ENCODE measurements around the gene PDGFC.

PDGFC gene

GRCh38 chr4:156824451-156825060 is 147.0 kb downstream of the PDGFC start:
- no peak for DNase-seq

- no peak for DNase-seq
These were observed 150.7 kb downstream of the PDGFC start for GRCh38 chr4:156820931-156821330.

GRCh38 chr4:156816360-156816755 is 155.2 kb downstream of the PDGFC start:
- no peak for DNase-seq

DNA sequence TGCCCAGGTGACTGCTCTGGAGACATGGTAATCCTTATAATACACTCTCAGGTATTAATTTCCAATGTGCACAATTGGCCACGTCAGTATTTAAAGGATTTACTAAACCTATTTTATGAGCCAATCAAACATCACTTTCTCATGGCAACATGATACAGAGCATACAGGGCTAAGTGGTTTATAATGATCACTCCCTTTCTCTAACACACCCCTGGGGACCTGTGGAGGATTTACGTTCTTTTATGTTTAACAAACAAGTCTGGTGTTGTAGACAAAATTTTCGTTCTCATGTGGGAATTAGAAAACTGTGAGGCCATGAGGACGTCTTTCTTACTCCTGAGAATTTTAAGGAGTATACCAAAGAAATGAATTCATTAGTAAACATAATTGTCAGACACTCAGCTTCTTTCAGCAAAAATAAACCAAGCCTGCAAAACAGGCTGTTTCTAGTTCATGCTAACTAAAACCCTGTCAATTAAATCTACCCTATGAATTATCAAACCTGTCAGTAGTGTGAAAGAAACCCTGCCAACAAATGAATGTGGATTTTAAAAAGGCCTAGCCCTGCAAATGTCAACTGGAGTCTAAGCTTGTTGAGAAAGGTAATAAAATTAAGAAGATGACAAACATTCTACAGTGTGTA is 155.8 kb downstream of the PDGFC start:
- DNase-seq, result no peak

DNA sequence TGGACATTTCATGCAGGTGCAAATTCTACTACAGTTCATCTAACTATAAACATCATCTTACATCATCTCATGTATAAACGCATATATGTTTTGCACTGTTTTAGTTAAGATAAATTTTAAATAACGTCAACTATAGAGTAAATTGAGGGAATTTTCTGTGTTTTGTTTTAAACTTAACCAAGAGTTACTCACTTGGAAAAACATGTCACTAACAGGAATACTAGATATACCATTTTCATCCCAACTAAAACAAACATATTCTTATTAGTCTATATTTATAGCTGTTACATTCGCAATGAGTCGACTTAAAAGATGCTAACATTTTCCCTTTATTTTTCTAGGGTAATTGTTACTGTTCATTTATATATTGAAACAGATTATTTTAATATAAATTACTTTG is 159.6 kb downstream of the PDGFC start:
- DNase-seq, result no peak

GRCh38 chr4:156811286-156811685 is 160.3 kb downstream of the PDGFC start:
- DNase-seq, result no peak

DNA sequence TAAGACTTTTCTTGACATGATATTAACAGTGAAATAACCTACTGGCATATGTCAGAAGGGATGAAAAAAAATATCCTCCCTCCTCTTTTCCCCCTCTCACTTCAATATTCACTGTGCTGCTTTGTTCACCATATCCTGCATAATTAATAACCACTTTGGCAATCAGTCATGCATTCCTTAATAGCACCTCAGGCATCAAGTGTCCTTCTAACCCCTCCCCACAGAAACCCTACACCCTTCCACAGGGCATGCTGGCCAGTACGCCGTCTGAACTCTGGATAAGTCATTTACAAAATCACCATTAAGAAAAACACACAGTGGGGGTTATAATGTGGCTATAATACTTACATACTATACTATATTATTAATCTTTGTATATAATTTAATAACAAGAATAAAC is 165.9 kb downstream of the PDGFC start:
- no peak for DNase-seq

DNA sequence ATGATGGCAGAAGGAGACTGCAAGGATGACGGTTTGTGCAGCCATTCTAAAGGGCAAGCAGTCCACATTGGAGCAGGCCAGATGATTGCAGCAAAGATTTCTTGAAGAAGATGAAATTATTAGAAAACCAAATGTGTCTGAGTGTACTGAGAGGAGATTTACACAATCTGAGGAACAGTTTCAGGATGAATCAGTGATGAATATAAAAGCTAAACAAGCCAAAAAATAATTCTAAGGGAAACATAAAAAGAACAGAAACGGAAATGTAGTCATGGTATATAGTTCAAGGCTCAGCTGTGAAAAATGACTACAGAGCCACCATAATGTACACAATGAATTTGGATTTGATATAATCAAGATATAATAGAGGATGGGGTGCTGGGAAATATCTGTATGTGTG is 168.5 kb downstream of the PDGFC start:
- DNase-seq, result no peak

GRCh38 chr4:156800463-156800862 is 171.1 kb downstream of the PDGFC start:
- no peak for DNase-seq

DNA sequence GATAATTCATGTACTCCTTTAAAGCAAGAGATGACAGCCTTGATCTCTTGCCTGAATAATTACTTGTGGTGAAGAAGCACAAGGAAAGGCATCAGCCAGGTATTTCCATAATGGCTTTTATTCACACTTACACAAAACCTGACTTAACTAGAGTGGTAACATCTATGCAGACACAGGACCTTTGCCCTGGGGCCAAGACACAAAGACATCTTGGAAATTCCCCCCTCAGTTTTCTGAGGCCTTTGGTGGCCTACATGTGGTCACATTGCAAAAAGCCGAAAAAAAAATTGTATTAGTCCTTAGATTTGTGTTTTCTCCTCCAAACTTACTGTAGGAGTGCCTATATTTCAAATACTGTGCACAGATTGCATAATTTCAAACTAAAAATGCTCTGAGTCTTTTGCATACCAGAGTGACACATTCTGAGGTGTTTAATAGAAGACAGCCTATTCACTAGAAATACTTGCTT is 172.4 kb downstream of the PDGFC start:
- DNase-seq, result no peak

GRCh38 chr4:156798438-156798837 is 173.2 kb downstream of the PDGFC start:
- no peak for DNase-seq

GRCh38 chr4:156797206-156797605 is 174.4 kb downstream of the PDGFC start:
- no peak for DNase-seq

GRCh38 chr4:156795727-156796126 is 175.9 kb downstream of the PDGFC start:
- no peak for DNase-seq

- no peak for DNase-seq
These were observed 176.7 kb downstream of the PDGFC start for GRCh38 chr4:156794863-156795262.

- DNase-seq, result no peak
These were observed 179.0 kb downstream of the PDGFC start for GRCh38 chr4:156792462-156793085.

GRCh38 chr4:156790866-156791265 is 180.7 kb downstream of the PDGFC start:
- DNase-seq, result no peak

DNA sequence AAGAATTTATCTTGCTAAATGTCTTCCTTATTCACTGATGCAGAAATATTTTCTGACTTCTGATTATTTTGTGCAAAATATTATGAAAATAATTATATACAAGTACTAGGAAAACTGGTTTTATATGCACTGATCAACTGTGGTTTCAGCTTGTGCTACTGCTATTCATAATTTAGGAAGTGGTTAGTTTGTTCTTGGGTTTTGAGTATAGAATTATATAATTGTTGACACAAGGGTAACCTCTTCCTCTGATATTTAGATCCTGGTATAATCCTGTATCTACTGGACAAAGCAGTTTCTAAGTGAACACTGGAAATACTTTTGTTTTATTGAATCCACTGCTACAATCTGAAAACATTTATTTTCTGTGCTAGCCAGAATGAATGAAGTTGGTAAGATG is 182.8 kb downstream of the PDGFC start:
- no peak for DNase-seq

DNA sequence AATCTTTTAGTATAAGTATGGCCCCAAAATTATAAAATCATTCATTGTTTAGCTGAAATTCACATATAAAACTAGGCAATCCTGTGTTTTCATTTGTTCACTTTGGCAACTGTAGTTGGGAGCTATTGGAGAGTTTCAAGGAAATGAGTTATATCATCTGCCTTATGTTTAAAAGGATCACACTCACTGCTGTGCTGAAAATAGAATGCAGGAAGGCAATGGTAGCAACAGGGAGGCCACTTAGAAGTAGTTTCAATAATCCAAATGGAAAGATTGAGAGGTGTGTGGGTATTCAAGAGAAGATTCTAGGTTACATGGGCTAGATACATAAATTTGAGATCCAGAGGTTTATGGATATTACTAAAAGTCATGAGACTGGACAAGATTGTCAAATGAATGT is 184.9 kb downstream of the PDGFC start:
- no peak for DNase-seq

DNA sequence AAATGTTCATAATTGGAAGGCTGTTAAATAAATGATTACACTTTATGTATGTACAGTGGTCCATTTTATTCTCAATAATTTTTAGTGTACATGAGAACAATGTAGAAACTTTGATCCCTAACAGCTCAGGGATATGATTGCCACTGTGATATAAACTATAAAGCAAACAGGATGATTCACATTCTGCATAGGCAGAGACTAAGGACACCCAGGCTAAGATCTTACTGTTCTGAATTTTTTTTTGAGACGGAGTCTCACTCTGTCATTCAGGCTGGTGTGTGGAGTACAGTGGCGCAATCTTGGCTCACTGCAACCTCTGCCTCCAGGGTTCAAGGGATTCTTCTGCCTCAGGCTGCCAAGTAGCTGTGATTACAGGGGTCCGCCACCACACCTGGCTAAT is 186.6 kb downstream of the PDGFC start:
- no peak for DNase-seq

GRCh38 chr4:156783966-156784365 is 187.6 kb downstream of the PDGFC start:
- DNase-seq, result no peak

GRCh38 chr4:156782491-156782890 is 189.1 kb downstream of the PDGFC start:
- DNase-seq, result no peak

DNA sequence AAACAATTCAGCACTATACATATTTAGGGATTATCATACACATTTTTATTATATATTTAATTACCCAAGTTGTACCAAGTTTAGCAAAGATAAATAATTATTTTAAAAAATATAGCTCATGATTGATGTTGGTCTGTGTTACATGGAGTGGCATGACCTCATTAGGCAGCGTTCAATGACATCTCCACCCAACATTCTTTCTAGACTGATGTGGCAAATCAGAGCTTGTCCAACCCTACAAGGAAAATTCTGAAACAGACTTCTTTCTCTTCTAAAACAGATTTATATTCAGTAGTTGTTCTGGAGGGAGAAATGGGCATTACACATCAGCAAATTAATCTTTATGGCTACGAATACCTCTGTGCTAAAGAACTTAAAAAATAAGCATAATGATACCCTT is 189.7 kb downstream of the PDGFC start:
- DNase-seq, result no peak

GRCh38 chr4:156779774-156780173 is 191.8 kb downstream of the PDGFC start:
- DNase-seq, result no peak

- no peak for DNase-seq
These were observed 192.6 kb downstream of the PDGFC start for GRCh38 chr4:156779042-156779441.

DNA sequence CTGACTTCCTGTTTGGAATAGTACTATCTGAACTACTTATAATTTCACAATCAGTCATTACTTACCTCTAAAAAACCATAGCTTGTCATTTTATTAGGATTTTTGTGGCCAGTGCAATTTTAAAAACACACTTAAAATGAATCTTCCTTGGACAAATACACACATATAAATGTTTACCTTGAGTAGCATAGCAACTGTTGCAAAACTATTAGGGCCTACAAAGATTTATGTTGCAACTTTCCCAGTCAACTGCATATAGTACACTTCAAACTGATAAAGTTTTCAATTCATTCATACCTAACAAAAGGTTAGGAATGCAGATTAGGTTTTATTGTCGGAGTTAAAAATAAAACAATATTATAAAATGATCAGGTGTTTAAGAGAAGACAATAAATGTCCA is 193.0 kb downstream of the PDGFC start:
- no peak for DNase-seq
